DMS79 treated with DMSO at 0.1 percent for 48 hours (cell line): Measurements from ENCODE around the gene CREBRF.
"Not testable (repeated sequence)": the region's sequence is repeated elsewhere in the genome, so short reads cannot be mapped to it uniquely, and the experiment has no call there.

Source experiments
- DNase-seq: peaks from one replicate; lab custom pipeline; 2025; lab: John Stamatoyannopoulos, UW

CREBRF gene, protein sequence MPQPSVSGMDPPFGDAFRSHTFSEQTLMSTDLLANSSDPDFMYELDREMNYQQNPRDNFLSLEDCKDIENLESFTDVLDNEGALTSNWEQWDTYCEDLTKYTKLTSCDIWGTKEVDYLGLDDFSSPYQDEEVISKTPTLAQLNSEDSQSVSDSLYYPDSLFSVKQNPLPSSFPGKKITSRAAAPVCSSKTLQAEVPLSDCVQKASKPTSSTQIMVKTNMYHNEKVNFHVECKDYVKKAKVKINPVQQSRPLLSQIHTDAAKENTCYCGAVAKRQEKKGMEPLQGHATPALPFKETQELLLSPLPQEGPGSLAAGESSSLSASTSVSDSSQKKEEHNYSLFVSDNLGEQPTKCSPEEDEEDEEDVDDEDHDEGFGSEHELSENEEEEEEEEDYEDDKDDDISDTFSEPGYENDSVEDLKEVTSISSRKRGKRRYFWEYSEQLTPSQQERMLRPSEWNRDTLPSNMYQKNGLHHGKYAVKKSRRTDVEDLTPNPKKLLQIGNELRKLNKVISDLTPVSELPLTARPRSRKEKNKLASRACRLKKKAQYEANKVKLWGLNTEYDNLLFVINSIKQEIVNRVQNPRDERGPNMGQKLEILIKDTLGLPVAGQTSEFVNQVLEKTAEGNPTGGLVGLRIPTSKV

DNA sequence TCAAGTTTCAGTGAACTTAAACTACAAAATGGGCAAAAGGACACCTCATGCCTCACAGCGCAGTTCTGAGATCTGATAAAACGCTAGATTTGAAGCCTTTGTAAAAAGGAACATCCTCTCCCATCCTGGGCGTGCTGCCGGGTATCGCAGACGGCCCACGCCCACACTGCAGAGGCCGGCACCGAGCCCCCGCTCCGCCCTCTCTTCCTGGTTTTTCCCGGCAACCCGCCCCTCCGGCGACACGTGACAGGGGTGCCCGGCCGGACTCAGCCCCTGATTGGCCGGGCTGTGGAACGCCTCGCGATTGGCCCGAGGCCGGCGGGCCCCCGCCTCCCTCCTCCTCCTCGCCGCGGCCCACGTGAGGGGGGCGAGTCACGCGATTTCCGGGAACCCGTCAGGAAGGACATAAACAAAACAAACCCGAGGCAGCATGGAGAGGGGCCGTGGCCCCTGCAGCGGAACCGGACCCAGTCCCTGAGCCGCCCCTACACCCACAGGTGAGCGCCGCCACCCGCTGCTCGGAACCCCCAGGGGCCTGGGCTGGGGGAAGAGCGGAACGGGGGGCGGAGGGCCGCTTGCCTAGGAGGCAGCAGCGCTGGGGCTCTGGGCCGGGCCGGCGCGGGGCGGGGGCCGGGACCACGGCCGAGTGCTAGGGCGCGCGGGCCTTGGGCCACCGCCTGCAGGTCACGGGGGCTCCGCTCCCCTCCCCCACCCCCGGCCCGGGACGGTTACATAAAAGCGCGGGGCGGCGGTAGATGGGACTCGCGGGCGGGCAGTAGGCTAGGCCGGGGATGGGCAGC is at the start of gene CREBRF:
TSS of gene CREBRF (plus strand) at position 370 of the 800 bp plus-strand sequence. CDS start 24,424 bp downstream, outside the sequence.
- DNase-seq, result peak; percentile 47

DNA sequence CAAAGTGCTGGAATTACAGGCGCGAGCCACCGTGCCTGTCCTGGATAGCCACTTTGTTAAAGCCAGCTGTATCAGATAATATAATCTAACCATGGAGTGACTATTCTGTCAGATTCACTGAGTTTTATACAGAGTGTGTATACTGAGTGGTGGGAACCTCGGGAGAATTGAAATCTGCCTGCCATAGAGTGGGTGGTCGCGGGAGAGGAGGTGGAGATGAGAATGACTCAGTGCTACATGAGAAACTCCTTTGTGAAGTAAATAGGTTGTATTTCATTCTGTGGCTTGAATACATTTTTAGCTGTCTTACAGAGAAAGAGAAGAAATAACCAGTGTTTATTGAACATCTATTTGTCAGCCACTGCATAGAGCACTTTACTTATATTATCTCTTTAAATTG is 46.1 kb upstream of the CREBRF start:
- no peak for DNase-seq

DNA sequence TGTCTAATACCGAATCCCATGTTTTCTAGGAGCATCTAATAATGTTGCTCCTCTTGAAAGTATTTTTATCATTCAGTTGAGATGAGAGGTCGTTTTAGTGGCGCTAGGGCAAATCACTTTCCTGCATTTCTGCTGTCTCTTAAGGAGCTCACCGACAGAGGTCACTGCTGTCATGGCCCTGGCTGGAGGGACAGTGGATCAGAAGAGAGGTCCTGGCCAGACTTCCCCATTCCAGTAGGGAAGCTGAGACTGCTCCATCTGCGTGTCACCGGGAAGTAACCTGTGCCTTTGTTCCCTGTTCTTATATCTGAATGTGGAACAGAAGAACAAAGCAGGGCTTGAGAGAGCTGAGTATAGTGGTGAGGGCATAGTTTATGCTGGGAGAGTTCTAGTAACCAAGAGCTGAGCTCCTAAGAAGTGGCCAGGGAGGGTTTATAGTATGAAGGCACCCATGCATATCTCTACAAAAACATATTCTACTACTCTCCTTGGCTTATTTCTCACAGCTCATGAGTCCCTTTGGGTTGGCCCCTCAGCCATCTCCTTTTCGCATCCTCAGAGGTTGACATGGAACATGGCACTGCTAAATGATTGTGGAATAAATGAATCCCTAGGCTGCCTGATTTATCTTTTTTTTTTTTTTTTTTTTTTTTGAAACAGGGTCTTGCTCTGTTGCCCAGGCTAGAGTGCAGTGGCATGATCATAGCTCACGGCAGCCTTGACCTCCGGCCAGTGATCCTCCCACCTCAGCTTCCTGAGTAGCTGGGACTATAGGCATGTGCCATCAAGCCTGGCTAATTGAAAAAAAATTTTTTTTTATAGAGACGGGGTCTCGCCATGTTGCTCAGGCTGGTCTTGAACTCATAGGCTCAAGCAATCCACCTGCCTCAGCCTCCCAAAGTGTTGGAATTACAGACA is 45.3 kb upstream of the CREBRF start:
- DNase-seq, result no peak

DNA sequence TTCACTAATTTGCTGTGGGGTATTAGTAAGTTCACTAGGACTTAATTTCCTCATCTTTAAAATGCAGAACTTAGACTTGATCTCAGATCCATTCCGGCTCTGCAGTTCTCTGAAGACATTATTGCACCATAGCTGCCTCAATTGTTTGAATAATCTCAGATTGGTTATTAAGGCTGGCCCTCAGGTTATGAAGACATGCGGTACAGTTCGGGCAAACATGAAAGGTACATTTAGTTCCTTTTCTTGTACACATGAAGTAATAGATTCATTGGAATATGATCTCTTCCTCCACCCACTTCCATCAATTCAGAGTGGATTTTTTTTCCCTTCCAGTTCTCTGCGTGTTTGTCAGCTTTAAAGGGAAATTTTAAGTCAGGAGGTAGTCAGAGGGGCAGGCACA is 44.6 kb upstream of the CREBRF start:
- DNase-seq, result no peak

DNA sequence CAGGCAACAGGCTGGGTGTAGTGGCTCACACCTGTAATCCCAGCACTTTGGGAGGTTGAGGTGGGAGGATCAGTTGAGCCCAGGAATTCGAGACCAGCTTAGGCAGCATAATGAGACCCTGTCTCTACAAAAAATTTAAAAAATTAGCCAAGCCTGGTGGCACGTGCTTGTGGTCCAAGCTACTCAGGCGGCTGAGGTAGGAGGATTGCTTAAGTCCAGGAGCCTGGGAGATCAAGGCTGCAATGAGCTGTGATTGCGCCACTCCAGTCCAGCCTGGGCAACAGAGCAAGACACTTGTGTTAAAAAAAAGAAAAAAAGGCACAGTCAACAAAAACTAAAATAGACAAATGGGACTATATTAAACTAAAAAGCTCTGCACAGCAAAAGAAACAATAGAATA is 43.3 kb upstream of the CREBRF start:
- DNase-seq, result no peak

DNA sequence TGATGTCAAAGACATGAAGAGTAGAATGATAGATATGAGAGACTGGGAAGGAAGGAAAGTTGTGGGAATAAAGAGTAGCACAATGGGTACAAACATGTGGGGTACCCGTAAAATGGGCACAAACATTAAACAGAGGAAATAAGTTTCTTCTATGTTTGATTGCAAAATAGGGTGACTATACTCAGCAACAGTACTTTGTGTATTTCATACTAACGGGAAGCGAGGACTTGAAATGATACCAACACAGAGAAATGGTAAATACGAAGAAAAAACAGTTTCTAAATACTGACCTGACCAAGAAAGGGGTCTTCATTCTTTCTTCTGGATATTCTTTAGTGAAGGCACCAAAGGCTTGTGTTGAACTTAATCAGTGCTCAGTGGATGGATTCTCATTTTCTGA is 41.5 kb upstream of the CREBRF start:
- no peak for DNase-seq

DNA sequence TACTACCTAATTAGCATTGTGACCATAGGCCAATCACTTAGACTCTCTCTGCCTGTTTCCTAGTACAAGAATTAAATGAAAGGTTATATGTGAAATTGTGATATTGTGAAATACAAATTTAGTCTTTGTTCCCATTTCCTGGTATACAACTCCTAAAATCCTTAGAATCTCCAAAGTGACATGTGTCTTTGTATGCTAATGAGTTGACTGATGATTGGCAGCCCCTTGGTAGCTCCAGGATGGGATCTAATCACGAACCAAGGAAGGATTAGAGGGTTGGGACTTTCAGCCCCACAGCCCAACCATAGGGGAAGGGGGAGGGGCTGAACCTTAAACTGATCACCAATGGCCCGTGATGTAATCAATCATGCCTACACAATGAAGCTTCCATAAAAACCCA is 41.0 kb upstream of the CREBRF start:
- DNase-seq, result no peak

DNA sequence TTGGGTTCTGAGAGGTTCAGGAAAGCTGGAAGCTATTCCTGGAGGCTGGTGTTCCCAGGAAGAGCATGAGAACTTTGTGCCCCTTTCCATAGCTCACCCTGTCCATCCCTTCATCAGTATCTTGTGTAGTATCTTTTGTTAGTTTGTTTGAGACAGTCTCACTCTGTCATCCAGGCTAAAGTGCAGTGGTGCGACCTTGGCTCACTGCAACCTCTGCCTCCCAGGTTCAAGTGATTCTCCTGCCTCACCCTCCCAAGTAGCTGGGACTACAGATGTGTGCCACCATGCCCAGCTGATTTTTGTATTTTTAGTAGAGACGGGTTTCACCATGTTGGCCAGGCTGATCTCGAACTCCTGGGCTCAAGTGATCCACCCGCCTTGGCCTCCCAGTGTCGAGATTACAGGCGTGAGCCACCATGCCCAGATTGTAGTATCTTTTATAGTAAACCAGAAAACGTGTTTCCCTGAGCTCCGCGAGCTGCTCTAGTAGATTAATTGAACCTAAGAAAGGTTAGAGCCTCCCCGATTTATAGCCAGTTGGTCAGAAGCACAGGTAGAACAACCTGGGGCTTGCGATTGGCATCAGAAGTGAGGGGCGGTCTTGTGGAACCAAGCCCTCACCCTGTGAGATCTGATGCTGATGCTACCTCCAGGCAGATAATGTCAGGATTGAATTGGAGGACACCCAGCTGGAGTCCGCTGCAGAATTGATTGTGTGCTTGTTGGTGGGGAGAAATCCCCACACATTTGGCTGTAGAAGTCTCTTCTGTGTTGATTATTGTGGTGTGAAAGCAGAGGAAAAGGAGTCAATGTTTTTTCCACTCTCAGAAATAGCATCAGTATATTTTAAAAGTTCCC is 40.3 kb upstream of the CREBRF start:
- no peak for DNase-seq

DNA sequence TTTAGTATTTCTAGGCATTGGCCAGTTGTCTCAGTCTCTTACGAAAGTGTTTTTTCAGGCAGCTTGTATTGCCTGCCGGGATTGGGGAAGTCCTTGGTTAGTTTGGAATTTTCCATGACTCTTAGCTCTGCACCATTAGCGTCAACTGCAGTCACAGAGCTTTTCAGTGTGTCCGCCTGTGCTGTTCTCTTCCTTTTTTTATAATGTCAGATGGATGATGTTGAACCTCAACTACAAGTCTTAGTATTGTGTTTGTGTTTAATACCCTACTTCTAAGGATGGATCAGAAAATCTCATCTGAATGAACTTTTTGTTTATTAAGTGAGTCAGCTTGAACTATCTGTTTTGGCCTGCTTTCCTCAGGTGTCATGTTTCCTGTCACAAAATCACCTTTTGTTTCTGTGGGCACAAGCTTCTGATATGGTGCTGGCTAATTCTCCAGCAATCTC is 39.5 kb upstream of the CREBRF start:
- no peak for DNase-seq

DNA sequence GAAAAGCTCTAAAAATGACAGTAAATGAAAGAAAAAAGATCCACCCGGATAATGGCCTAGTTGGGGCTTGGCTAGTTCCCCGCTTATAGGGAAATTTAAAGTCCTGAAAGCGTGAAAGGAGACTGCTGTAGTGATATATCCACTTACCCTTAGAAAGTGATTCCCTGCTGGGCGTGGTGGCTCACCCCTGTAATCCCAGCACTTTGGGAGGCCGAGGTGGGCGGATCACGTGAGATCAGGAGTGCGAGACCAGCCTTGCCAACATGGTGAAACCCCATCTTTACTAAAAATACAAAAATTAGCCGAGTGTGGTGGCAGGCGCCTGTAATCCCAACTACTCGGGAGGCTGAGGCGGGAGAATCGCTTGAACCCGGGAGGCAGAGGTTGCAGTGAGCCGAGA is 39.1 kb upstream of the CREBRF start:
- DNase-seq, result not testable (repeated sequence)

DNA sequence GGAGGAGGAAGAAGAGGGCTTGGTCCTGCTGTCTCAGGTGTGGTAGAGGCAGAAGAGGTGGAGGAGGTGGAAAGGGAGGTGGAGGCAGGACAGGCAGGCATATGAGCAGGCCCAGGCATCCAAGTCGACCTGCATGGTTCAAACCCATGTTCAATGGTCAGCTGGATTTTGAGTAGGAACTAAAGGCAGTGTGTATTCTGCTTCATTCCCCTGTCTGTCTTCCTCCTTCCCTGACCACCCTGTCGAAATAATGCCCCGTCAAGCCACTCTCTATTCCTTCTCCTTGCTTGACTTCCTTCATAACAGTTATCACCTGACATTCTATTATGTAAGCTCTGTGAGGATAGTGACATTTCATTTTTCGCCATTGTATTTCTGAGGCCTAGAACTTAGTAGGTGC is 37.8 kb upstream of the CREBRF start:
- DNase-seq, result no peak

DNA sequence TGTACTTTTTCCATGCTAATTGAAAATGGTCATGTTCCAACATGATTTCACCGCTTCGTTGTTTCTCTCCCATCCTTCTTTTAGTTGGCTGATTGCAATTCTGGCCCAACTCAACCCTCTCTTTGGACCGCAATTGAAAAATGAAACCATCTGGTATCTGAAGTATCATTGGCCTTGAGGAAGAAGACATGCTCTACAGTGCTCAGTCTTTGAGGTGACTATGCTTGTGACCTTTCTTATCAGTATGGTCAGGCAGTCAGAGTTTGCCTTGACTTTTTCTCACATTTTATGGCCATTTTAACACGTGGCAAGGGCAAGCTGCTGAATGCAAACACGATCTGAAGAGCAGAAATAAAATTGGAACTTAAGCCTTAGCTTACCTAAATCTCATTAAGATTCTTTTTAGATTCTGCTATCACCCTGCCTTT is 36.0 kb upstream of the CREBRF start:
- DNase-seq, result no peak

DNA sequence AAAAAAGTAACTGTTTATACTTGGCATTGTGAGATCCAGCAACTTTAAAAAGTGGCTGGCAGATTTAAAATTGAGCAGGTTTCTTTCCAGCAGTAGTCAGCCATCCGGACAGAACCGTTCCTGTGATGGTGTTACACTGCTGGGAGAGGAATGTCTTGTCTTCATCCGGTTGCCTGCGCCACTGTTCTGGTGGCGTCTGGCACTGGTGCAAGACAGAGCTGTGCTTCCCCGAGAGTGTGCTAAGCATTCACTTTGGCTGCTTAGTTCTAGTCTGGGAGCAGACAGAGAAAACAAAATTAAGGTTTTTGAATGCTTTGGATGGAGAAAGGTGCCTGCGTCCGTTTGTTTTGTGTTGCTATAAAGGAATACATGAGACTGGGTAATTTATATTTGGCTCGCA is 35.5 kb upstream of the CREBRF start:
- DNase-seq, result no peak

DNA sequence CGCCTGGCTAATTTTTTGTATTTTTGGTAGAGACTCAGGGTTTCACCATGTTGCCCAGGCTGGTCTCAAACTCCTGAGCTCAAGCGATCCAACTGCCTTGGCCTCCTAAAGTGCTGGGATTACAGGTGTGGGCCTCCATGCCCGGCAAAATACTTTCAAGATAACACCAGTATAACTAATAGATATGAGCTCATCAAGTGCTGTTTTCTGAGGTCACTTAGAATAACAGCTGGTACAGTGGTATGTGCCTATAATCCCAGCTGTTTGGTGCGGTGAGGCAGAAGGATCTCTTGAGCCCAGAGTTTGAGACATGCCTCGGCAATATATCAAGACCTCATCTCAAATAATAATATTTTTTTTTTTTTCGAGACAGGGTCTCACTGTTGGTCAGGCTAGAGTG is 30.5 kb upstream of the CREBRF start:
- no peak for DNase-seq

DNA sequence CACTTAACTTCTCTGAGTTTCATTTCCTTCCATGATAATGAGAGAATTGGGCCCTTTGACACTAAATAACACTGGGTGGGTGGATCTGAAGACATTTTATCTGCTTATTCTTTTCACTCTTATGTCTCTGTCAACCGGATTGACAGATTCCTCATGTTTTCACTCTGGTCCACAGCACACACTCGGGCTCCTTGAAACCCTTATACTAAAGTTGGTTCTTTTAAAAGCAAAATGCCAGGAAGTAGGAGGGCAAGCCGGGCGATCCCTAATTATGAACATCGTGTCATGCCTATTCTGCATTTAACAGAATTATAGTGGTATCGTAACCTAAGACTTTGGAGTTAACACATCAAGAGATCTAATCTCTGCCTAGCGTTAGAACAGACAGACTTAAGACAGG is 28.2 kb upstream of the CREBRF start:
- DNase-seq, result no peak

DNA sequence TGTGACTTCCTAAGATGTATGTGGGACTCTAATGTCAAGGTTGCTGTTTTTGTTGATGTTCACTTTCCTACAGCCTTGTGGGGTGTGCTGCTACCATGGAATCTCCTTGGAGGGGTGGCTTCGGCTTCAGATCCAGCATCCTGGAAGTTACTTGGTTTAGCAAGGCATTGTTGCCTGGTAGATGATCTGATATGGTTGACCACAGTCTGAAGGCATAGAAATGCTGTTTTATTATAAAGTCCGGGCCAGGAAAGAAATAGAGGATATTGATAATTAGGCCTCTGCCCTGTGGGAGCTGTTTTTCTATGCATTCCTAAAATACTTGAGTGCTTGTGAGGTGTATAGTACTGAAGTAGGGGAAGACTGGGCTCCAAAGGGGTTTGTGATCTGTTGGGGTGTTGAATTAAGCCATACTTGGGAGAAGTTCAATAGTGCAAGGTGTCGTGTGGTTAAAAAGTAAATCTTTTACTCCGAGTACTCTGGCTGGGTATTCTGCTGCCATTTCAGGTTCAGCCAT is 27.3 kb upstream of the CREBRF start:
- no peak for DNase-seq

DNA sequence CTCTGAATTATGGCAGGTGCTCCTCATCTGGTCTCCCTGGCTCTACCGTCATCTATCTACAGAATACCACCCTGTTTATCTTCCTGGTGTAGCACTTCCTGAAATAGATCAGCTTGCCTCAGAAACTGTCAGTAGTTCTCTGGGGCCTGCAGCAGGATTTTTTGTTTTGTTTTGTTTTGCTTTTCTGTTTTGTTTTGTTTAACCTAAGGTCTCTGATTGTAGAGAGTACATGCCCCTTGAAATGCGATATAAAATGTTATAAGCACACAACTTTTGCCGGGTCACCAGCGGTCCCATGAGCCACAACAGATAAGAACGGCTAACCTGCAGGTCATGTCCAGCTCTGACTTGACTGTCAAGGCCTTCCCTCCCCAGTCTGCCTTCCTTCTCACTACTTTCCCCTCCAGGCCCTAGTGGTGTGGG is 26.6 kb upstream of the CREBRF start:
- no peak for DNase-seq

DNA sequence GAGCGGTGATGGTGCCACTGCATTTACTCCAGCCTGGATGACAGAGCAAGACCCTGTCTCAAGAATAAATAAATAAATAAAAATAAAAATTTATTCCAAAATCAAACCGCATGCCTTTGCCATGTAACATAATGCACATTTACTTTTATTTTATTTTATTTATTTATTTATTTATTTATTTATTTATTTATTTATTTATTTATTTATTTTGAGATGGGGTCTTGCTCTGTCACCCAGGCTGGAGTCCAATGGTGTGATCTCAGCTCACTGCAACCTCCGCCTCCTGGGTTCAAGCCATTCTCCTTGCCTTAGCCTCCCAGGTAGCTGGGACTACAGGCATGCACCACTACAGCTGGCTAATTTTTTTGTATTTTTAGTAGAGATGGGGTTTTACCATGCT is 24.1 kb upstream of the CREBRF start:
- not testable (repeated sequence) for DNase-seq

DNA sequence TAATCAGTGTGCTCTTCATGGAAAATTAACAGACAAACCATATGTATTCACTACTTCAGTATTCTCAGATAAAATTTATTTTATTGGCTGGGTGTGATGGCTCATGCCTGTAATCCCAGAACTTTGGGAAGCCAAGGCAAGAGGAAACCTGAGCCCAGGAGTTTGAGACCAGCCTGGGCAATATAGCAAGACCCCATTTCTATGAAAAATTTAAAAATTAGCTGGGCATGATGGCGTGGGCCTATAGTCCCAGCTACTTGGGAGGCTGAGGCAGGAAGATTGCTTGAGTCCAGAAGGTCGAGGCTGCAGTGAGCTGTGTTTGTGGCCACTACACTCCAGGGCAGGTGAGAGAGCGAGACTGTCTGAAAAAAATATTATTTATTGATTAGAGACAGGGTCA is 23.4 kb upstream of the CREBRF start:
- DNase-seq, result no peak

DNA sequence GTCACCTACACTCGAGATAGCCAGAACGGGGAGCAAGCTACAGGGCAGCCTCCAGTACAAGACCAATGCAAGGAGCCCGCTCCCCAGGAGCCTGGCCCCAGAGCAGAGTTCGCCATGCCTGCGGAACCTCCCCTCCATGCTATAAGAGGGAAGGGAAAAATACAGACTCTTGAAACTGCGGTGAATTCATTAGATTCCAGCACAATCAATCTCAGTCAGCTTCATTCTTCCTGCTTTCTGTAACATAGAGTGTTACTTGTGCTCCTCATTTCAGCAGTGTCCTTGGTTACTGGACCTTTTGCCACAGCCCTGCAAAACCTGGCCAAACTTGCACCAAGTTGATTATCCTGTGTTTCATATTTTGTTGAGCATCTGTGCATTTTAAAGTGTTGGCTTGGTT is 22.2 kb upstream of the CREBRF start:
- DNase-seq, result no peak
